AG09319 (cell line): ENCODE measurements around the gene XPO1.
"Not testable (repeated sequence)": the region's sequence is repeated elsewhere in the genome, so short reads cannot be mapped to it uniquely, and the experiment has no call there.

Source experiments
- DNase-seq: peaks from one replicate; pipeline ENCODE4 v3.0.0-alpha.2; 2010; ENCODE audit warnings: low read depth; ENCODE audit errors: extremely low read depth
- TF ChIP-seq, protein P1 (sequence below): IDR thresholded peaks from 2 replicates; pipeline ENCODE4 v1.5.1; 2011; ENCODE audit warnings: low read depth, mild to moderate bottlenecking, inconsistent platforms, low read length, moderate library complexity

XPO1 gene

GRCh38 chr2:61448229-61448628 is 89.9 kb downstream of the XPO1 start:
- no peak for DNase-seq
- TF ChIP-seq, protein P1, sequence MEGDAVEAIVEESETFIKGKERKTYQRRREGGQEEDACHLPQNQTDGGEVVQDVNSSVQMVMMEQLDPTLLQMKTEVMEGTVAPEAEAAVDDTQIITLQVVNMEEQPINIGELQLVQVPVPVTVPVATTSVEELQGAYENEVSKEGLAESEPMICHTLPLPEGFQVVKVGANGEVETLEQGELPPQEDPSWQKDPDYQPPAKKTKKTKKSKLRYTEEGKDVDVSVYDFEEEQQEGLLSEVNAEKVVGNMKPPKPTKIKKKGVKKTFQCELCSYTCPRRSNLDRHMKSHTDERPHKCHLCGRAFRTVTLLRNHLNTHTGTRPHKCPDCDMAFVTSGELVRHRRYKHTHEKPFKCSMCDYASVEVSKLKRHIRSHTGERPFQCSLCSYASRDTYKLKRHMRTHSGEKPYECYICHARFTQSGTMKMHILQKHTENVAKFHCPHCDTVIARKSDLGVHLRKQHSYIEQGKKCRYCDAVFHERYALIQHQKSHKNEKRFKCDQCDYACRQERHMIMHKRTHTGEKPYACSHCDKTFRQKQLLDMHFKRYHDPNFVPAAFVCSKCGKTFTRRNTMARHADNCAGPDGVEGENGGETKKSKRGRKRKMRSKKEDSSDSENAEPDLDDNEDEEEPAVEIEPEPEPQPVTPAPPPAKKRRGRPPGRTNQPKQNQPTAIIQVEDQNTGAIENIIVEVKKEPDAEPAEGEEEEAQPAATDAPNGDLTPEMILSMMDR: no peak

- DNase-seq: not testable (repeated sequence)
These were observed 91.2 kb downstream of the XPO1 start for GRCh38 chr2:61446971-61447370.

- no peak for DNase-seq
These were observed 94.7 kb downstream of the XPO1 start for GRCh38 chr2:61443342-61444041.

GRCh38 chr2:61439241-61440002 is 98.7 kb downstream of the XPO1 start:
- TF ChIP-seq, protein P1: no peak
- DNase-seq: no peak

More at GRCh38 chr2:61443342-61444041, 94.7 kb downstream of the XPO1 start:
- TF ChIP-seq, protein P1: no peak

DNA sequence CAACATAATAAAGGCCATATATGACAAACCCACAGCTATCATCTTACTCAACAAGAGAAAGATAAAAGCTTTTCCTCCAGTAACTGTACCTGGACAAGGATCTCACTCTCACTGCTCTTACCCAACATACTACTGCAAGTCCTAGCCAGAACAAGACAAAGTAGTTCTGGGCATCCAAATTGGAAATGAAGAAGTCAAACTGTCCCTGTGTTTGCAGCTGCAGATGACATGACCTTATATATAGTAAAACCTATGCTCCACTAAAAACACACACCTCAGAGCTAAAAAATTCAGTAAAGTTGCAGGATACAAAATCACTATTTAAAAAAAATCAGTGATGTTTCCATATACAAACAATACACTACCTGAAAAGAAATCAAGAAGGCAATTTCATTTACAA is 99.5 kb downstream of the XPO1 start:
- TF ChIP-seq, protein P1: no peak
- DNase-seq: no peak

DNA sequence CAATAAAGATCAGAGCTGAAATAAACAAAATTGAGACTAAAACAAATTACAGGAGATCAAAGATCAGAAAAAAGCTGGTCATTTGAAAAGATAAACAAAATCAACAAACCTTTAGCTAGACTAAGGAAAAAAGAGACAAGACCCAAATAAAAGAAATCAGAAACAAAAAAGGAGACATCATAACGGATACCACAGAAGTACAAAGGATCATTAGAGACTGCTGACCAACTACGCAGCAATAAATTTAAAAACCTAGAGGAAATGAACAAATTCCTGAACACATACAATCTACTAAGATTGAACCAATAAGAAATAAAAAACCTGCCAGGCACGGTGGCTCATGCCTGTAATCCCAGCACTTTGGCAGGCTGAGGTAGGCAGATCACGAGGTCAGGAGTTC is 101.0 kb downstream of the XPO1 start:
- TF ChIP-seq, protein P1: no peak
- DNase-seq: no peak

DNA sequence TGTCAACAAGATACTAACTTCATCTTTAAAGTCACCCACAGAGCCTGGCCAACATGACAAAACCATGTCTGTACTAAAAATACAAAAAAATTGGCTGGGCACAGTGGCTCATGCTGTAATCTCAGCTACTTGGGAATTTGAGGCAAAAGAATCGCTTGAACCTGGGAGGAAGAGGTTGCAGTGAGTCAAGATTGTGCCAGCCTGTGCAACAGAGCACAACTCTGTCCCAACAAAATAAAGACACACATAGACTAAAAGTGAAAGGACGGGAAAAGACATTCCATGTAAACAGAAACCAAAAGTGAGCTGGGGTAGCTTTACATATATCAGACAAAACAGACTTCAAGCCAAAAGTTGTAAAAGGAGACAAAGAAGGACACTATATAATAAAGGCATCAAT is 102.1 kb downstream of the XPO1 start:
- no peak for DNase-seq
- TF ChIP-seq, protein P1: no peak
